ENCODE measurements around the gene PTGIS.

DNA sequence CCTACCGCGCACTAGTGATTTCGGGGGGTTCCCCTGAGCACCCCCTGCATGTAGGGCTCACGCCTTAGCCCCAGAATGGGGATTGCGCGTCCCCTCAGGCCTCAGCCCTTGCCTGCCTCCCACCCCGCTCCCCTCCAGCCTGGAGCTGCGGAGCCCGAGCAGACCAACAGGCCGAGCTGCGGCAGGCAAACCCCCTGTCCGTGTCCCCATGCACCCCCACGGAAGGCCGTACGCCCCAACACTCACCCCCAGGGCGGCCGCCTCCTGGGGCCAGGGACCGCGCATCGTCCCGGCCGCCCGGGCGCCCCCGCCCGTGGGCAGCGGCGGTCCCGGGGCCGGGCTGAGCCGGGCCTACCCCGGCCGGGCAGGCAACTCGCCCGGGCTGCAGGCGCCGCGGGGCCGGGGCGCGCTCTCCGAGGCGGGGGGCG, 84.2 kb downstream of the PTGIS start:
- TF ChIP-seq, protein P1, sequence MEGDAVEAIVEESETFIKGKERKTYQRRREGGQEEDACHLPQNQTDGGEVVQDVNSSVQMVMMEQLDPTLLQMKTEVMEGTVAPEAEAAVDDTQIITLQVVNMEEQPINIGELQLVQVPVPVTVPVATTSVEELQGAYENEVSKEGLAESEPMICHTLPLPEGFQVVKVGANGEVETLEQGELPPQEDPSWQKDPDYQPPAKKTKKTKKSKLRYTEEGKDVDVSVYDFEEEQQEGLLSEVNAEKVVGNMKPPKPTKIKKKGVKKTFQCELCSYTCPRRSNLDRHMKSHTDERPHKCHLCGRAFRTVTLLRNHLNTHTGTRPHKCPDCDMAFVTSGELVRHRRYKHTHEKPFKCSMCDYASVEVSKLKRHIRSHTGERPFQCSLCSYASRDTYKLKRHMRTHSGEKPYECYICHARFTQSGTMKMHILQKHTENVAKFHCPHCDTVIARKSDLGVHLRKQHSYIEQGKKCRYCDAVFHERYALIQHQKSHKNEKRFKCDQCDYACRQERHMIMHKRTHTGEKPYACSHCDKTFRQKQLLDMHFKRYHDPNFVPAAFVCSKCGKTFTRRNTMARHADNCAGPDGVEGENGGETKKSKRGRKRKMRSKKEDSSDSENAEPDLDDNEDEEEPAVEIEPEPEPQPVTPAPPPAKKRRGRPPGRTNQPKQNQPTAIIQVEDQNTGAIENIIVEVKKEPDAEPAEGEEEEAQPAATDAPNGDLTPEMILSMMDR (conservative IDR thresholded peaks at IDR 0.05; ENCODE audit: low read length): no peak
- no peak for TF ChIP-seq EZH2phosphoT487 (IDR thresholded peaks at IDR 0.05; ENCODE audit: borderline replicate concordance, low read depth, low read length)
